MM.1S (cell line): ENCODE measurements around the gene MSS51.

Experiments
- DNase-seq: peaks from one replicate; pipeline ENCODE4 v3.0.0-alpha.2; 2015
- H2AFZ ChIP-seq: fragments of 300-600 bp; sonication (generic); 2 replicates; pipeline ENCODE4 v1.6.0; 2016; ENCODE audit warnings: antibody characterized with exemption, low read length
- H3F3A ChIP-seq: fragments of 300-600 bp; sonication (generic); 2 replicates; pipeline ENCODE4 v1.6.1; 2016; ENCODE audit warnings: mild to moderate bottlenecking, antibody characterized with exemption, low read length, moderate library complexity, mixed read lengths; ENCODE audit not compliant: insufficient read depth
- H3K27ac ChIP-seq: fragments of 300-600 bp; sonication (generic); 2 replicates; pipeline ENCODE4 v1.5.1; 2016; ENCODE audit warnings: mild to moderate bottlenecking, low read length
- H3K27me3 ChIP-seq: fragments of 300-600 bp; sonication (generic); replicated peaks from 2 replicates; pipeline ENCODE4 v1.6.0; 2016; ENCODE audit warnings: low read length; ENCODE audit not compliant: insufficient read depth
- H3K36me3 ChIP-seq: fragments of 300-600 bp; sonication (generic); replicated peaks from 2 replicates; pipeline ENCODE4 v1.6.1; 2016; ENCODE audit warnings: mild to moderate bottlenecking, low read length, mixed read lengths; ENCODE audit not compliant: insufficient read depth
- H3K4me1 ChIP-seq: fragments of 300-600 bp; sonication (generic); 2 replicates; pipeline ENCODE4 v1.6.1; 2016; ENCODE audit warnings: low read length, mixed read lengths
- H3K4me2 ChIP-seq: fragments of 300-600 bp; sonication (generic); 2 replicates; pipeline ENCODE4 v1.6.0; 2016; ENCODE audit warnings: low read depth, low read length
- H3K4me3 ChIP-seq: fragments of 300-600 bp; sonication (generic); 2 replicates; pipeline ENCODE4 v1.5.1; 2016; ENCODE audit warnings: low read length, mixed read lengths
- H3K79me2 ChIP-seq: fragments of 300-600 bp; sonication (generic); 2 replicates; pipeline ENCODE4 v1.6.1; 2016; ENCODE audit warnings: mixed run types, low read length, mixed read lengths
- H3K9ac ChIP-seq: fragments of 300-600 bp; sonication (generic); 2 replicates; pipeline ENCODE4 v1.6.1; 2016; ENCODE audit warnings: low read length, mixed read lengths
- H3K9me2 ChIP-seq: fragments of 300-600 bp; sonication (generic); replicated peaks from 2 replicates; pipeline ENCODE4 v1.6.1; 2016; ENCODE audit warnings: mild to moderate bottlenecking, low read length, mixed read lengths; ENCODE audit not compliant: insufficient read depth
- H3K9me3 ChIP-seq: fragments of 300-600 bp; sonication (generic); replicated peaks from 2 replicates; pipeline ENCODE4 v1.6.1; 2016; ENCODE audit warnings: mild to moderate bottlenecking, low read length, mixed read lengths; ENCODE audit not compliant: insufficient read depth
- H4K20me1 ChIP-seq: fragments of 300-600 bp; sonication (generic); 2 replicates; pipeline ENCODE4 v1.6.1; 2016; ENCODE audit warnings: mild to moderate bottlenecking, low read length, moderate library complexity, mixed read lengths; ENCODE audit not compliant: insufficient read depth
- EZH2 ChIP-seq: fragments of 300-600 bp; sonication (generic); optimal IDR thresholded peaks from 2 replicates; pipeline ENCODE3; 2017; ENCODE audit warnings: low read depth, mild to moderate bottlenecking, antibody characterized with exemption, low read length, mixed read lengths
- EZH2phosphoT487 ChIP-seq: fragments of 300-600 bp; sonication (generic); IDR thresholded peaks from 2 replicates; pipeline ENCODE4 v1.6.1; 2018; ENCODE audit warnings: antibody characterized with exemption, low read length
- TF ChIP-seq, protein P1 (sequence below): fragments of 300-600 bp; sonication (generic); IDR thresholded peaks from 2 replicates; pipeline ENCODE4 v1.5.1; 2016; ENCODE audit warnings: antibody characterized with exemption, low read length, mixed read lengths

MSS51 gene

DNA sequence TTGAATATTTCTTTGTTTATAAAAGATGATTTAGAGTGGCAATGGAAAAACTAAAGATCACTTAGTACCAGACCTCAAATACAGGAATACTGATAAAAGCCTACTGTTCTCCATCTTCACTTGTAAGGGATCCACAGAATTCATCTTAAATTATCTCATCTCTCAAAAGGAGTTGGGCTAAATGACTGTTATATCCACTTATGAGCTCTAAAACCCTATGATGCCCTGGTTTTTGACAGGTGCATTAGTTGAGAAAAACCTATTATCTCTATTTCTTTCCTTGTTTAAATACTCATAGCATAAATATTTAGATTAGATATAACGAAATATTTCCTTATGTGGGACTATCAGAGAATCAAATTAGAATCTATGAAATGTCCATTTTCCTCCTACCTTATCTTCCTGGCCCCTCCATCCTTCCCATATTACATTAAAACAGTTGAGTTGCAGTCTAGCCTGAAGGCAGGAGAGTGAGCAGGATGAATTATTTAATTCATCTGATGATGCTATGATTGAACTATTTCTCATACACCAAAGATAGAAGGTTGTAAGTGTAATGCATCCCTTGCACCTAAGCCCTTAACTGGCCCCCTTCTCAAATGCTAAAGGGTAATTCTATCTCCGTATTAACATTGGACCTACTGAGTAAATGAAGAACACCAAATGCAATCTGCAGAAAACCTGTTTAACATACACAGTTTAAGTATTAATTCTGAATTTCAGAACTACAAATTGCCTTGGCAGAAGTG, 32.8 kb upstream of the MSS51 start:
- Histone ChIP-seq H3K9ac (no peak overlapping the region), H3K27ac (no peak overlapping the region)

DNA sequence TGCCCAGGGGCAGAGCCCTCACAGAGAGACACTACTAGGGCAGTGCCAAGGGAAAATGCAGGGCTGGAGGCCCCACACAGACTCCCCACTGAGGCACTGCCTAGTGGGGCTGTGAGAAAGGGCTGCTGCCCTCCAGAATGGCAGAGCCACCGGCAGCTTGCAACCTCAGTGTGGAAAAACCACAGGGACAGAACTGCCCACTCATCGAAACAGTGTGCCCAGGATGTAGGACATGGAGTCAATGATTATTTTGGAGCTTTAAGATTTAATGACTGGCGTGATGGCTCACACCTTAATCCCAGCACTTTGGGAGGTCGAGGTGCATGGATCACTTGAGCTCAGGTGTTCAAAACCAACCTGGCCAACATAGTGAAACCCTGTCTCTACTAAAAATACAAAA, 27.5 kb upstream of the MSS51 start:
- Histone ChIP-seq H3K4me1 (no peaks in the 10 kb centered on the region), H3K27ac (no peak overlapping the region), H2AFZ (no peak overlapping the region), H3F3A (no peaks in the 10 kb centered on the region), H3K9me2 (no peaks in the 10 kb centered on the region), H4K20me1 (no peaks in the 10 kb centered on the region), H3K4me2 (no peak overlapping the region), H3K9me3 (no peaks in the 10 kb centered on the region), H3K79me2 (no peaks in the 10 kb centered on the region), H3K36me3 (no peaks in the 10 kb centered on the region), H3K27me3 (no peaks in the 10 kb centered on the region), H3K9ac (no peak overlapping the region), H3K4me3 (no peak overlapping the region)
- DNase-seq = no peak
- TF ChIP-seq EZH2phosphoT487 (no peak), EZH2 (no peak)
- TF ChIP-seq, protein P1, sequence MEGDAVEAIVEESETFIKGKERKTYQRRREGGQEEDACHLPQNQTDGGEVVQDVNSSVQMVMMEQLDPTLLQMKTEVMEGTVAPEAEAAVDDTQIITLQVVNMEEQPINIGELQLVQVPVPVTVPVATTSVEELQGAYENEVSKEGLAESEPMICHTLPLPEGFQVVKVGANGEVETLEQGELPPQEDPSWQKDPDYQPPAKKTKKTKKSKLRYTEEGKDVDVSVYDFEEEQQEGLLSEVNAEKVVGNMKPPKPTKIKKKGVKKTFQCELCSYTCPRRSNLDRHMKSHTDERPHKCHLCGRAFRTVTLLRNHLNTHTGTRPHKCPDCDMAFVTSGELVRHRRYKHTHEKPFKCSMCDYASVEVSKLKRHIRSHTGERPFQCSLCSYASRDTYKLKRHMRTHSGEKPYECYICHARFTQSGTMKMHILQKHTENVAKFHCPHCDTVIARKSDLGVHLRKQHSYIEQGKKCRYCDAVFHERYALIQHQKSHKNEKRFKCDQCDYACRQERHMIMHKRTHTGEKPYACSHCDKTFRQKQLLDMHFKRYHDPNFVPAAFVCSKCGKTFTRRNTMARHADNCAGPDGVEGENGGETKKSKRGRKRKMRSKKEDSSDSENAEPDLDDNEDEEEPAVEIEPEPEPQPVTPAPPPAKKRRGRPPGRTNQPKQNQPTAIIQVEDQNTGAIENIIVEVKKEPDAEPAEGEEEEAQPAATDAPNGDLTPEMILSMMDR = no peak

More for the DNA sequence above, 32.8 kb upstream of the MSS51 start:
- H3K36me3 ChIP-seq = peaks cover 5% of the 10 kb centered on the region
- H3K79me2 ChIP-seq = no peaks in the 10 kb centered on the region
- no peaks in the 10 kb centered on the region for H3F3A ChIP-seq
- no peaks in the 10 kb centered on the region for H3K9me2 ChIP-seq
- no peaks in the 10 kb centered on the region for H4K20me1 ChIP-seq
- H3K4me2 ChIP-seq = no peak overlapping the region
- H3K27me3 ChIP-seq = no peaks in the 10 kb centered on the region
- no peak overlapping the region for H3K4me3 ChIP-seq
- no peaks in the 10 kb centered on the region for H3K9me3 ChIP-seq
- no peak overlapping the region for H2AFZ ChIP-seq
- no peak for TF ChIP-seq EZH2phosphoT487
- no peak for TF ChIP-seq EZH2
- TF ChIP-seq, protein P1 = no peak
- DNase-seq = no peak
- H3K4me1 ChIP-seq = peaks cover 9% of the 10 kb centered on the region; the same call in 1 of the 2 replicates

DNA sequence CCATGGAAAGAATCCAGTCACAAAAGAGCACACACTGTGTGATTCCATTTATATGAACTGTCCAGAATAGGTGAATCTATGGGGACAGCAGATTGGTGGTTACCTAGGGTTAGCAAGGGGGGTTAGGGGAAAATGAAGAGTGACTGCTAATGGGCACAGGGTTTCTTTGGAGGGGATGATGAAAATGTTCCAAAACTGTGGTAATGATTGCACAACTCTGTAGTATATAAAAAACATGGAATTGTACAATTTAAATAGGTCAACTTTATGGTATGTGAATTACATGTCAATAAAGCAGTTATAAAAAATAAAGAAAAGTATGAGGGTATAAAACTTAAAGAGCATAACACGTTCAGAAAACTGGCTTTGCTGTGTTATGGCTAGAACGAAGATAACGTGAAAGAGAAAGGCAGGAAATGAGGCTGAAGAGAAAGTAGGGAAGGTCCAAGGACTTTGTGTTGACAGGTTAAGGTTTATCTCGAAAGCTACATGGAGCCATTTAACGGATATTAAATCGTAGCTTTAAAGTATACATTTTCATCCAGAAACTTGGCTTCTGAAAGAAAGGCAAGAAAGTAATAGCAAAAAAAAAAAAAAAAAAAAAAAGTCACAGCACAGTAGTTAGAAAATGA, 26.4 kb upstream of the MSS51 start:
- Histone ChIP-seq H3K4me3 (no peak overlapping the region), H3K9me2 (no peaks in the 10 kb centered on the region), H4K20me1 (no peaks in the 10 kb centered on the region), H2AFZ (no peak overlapping the region), H3K27ac (no peak overlapping the region), H3K79me2 (no peaks in the 10 kb centered on the region), H3K9me3 (no peaks in the 10 kb centered on the region), H3K36me3 (no peaks in the 10 kb centered on the region), H3K9ac (no peak overlapping the region), H3K4me1 (no peaks in the 10 kb centered on the region), H3F3A (no peaks in the 10 kb centered on the region), H3K4me2 (no peak overlapping the region), H3K27me3 (no peaks in the 10 kb centered on the region)
- no peak for TF ChIP-seq EZH2phosphoT487
- TF ChIP-seq, protein P1 = no peak
- no peak for DNase-seq
